ENCODE measurements around the gene YARS1.

Gene YARS1

DNA sequence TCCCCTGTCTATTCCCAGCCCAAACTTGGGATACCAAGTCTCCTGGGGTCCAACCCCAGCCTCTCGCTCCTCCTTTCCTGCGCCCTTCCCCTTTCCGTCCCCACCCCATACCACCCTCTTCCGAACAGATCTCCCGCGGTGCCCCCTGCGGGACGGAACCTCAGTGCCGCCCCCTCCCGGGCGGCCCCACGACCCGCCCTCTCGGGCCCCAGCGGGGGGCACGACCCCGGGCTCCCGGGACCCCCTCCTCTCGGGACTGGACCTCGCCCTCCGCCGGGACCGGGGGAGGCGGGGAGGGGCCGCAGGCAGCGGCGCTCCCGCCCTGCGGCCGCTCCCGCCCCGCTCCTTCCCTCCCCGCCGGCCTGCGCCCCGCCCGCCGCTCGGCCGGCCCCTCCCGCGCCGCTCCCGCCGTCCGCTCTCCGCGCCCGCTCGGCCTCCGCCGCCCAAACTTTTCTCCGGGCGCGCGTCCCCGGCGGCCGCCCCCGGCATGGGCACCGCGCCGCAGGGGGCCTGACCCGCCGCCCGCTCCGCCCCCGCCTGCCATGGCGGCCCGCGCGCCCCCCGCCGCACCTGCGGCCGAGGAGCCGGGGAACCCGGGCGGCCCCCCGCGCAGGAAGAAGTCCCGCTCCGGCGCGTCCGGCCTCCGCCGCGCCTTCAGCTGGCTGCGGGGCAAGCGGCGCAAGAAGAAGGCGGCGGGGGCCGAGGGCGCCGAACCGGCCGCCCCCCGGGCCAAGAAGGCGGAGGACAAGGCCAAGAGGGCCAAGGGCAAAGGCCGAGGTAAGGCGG lies 75.6 kb downstream of the YARS1 start:
- DNase-seq = no peak

DNA sequence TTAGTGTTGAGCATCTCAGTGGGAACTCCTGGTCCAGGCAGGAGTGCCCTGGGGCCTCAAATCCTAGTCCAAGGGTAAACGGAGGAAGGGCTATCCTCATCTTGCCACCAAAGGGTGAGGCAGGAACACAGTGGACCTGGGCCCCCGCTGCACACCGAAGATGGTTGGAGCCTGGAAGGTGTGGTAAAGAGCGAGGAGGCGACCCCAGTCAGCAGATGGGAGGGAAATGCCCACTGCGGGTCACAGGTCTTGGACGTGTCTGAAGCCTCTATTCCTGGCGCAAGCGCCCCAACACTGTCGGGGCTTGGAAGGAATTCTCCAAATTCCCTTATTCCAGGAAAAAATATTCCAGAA lies 76.1 kb downstream of the YARS1 start:
- no peak for DNase-seq

DNA sequence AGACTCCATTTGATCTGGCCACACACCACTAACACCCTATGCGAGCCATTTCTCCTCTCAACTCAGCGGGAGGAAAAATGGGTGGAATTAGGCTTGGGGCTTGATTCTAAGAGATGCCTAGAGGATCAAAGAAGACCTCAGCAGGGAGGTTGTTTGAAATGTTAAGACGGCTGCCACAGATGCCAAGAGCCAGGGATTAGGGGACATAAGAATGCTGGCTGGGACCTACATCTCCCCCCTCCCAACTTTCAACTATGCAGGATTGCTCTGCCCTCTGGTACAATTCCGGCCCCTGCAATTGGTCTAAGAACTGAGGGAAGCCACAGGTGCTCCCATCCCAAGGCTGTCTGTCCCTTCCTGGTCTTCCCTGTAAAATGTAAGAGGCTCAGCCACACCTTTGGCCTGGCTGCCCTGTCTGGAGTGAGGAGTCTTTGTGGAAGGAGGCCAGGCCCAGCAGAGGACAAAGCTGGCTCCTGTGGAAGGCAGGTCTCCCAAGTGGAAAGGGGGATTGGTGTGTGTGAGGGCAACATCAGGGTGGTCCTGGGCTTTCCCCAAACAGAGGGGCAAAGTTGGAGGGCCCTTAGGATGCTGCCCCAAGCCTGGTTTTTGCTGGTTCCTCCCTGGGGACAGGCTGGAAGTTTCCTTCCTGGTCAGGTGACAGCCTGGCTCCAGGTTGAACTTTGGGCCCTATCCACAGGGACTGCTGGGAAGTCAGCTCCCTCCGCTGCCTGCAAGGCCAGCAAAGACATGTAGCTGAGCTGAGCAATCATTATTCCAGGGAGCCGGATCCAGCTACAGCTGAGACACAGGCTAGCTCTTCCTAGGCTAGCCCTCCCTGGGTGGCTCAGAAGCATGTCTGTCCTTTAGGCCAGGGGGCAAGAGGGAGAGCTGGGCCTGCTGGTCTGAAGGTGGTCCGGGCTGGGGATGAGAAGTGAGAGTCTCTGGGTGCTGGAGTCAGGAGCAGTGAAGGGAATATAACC lies 80.1 kb downstream of the YARS1 start:
- no peak for DNase-seq

DNA sequence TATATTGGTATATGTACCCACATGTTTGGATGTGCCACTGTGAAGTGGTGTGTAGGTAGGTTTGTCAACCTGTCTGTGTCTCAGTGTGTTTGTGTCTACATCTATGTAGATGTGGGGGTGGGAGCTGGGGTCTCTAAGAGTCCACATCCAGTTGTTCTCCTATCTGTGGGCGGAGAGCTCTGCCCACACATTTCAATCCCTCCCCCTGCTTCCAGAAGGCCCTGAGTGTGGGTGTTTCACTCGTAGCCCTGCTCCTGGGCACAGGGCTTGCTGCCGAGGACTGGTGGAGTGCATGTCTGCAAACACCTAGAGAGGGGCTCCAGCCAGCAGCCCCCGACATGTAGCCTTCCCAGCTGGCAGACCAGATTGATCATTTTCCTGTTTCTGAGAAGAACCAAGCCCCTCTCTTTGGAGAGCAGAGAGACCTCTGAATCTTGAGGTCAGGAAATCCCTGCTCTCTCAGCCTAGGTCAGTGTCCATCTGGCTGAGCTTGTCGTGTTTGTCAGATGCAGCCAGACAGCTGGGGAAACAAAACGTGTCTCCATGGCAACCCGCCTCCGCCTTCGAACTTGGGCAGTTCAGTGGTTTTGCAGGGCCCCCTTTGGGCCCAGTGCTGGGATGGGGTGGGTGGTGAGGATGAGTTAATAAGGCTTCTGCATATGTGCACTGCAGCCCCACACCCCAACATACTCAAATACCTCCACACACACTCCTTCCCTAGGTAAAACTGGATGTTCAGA lies 83.4 kb downstream of the YARS1 start:
- no peak for DNase-seq

DNA sequence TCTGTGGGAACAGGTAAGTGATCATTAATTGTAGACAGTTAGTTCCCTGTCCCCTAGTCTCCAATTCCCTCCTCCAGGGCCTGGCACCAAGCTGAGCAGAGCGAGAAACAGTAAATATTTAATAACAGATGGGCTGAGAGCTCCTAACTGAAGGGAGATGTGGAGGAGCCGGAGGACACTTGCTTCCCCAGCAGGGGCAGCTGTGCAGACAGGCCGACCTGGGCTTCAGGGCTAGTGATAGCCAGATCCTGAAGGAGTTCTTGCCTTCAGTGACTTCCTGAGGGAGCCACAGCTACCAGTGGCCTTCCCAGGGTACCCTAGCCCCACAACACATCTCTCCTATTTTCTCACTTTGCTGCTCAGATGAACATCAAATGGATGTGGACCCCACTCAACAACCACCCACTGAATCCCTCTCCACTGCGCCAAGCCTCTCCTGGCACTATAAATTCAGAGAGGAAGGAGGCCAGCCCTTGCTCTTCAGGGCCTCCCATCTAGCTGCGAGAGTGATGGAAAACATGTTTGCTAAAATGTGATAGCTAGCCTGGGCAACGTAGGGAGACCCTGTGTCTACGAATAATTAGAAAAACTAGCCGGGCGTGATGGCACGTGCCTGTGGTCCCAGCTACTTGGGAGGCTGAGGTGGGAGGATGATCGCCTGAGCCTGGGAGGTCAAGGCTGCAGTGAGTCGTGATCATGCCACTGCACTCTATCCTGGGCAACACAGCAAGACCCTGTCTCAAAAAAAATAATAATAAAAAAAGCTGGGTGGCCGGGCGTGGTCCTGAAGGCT lies 87.7 kb downstream of the YARS1 start:
- no peak for DNase-seq

DNA sequence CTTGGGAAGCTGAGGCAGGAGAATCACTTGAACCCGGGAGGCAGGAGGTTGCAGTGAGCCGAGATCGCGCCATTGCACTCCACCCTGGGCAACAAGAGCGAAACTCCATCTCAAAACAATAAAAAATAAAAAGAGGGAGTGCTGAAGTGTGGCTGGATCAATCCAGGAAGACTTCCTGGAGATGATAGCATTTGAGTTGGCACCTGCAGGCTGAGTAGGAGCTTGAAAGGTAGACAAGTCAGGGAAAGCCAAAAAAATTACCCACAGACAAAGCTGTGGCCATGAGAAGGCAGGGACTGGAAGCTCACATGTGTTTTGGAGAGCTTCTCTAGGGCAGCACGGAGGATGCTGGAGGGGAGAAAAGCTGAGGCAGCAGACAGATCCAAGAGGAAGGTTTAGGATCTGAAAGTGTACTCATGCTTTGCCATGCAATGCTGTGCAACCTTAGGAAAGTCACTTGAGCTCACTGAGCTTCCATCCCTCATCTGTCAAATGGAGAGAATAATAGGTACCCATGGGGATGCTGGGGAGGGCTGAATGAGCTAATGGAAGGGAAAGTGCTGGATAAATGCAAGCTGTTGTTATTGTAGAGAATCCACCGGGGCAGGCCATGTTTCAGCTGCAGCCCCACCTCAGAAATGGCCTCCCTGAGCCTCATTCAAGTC lies 88.6 kb downstream of the YARS1 start:
- DNase-seq = no peak

DNA sequence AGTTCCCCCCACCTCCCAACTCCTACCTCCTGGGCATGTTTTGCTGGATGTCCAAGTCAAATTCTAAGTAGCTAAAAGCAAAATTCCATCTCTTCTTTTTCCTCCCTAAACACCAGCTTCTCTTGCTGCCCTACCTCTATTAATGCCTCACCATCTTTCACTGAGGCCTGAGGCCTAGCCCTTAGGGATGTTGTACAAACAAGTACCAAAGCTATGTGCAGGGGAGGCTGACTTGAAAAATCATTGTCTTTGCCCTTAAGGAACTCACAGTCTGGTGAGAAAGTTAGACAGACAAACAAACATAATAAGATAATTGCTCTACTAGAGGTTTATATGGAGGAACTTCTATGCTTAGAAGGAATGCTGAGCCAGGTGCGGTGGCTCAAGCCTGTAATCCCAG lies 89.3 kb downstream of the YARS1 start:
- no peak for DNase-seq

DNA sequence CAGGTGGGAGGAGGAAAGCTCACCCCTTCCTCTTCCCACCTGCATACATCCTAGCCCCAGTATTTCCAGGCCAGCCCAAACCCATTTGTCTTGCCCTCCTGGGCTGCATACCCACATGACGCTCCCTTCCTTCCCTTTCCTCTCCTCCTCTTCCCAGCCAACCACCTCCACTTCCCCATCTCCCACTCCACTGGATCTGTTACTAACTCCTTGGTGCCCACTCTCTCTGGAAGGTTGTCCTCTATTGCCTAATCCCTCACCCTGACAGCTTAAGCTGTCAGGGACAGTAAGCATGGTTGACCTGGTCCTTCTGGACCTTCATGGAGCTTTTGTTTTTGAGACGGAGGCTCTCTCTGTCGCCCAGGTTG lies 91.6 kb downstream of the YARS1 start:
- no peak for DNase-seq
